Heart right ventricle (tissue), 16 donors: ENCODE data around the gene VPS41. TPM values are rescaled to one million over a fixed set of nuclear protein-coding genes. Genes with fewer than 3 reads are reported as not detected.

Experiments
- ATAC-seq, 8 donors: fragments of 200-7000 bp; cut with Tn5 transposase; one replicate each; pipeline ENCODE4 v1.9.1; 2020; ENCODE audit warnings: mild to moderate bottlenecking in 8 of 8, moderate library complexity in 8 of 8, moderate number of reproducible peaks in 1 of 8
- DNase-seq, 2 donors: peaks; one replicate each; pipeline ENCODE4 v3.0.0-alpha.2; 2020
- H3K27ac ChIP-seq, 10 donors: fragments of 200-600 bp; sonication (generic) in 2 of 10; one replicate each; pipeline versions ENCODE4 v1.5.0 to v1.8.0; 2020 to 2022; ENCODE audit warnings: mild to moderate bottlenecking in 3 of 10
- H3K27me3 ChIP-seq, 7 donors: fragments of 200-600 bp; one replicate each; pipeline ENCODE4 v1.8.0; 2021 to 2022; ENCODE audit warnings: mild to moderate bottlenecking in 2 of 7
- H3K36me3 ChIP-seq, 9 donors: fragments of 200-600 bp; sonication (generic) in 1 of 9; one replicate each; pipeline versions ENCODE4 v1.5.0 to v1.8.0; 2020 to 2022; ENCODE audit warnings: mild to moderate bottlenecking in 2 of 9
- H3K4me1 ChIP-seq, 9 donors: fragments of 200-600 bp; sonication (generic) in 1 of 9; one replicate each; pipeline versions ENCODE4 v1.5.0 to v1.8.0; 2020 to 2022; ENCODE audit warnings: mild to moderate bottlenecking in 4 of 9
- H3K4me3 ChIP-seq, 10 donors: fragments of 200-600 bp; sonication (generic) in 2 of 10; one replicate each; pipeline versions ENCODE4 v1.5.0 to v1.8.0; 2020 to 2022; ENCODE audit warnings: mild to moderate bottlenecking in 7 of 10, moderate library complexity in 2 of 10
- H3K9me3 ChIP-seq, 11 donors: fragments of 200-600 bp in 10 of 11; sonication (generic) in 2 of 11; one replicate each; pipeline versions ENCODE4 v1.5.0 to v1.8.0; 2013 to 2022; ENCODE audit warnings: mild to moderate bottlenecking in 2 of 11, control low read depth in 1 of 11, moderate library complexity in 1 of 11
- CTCF ChIP-seq, 9 donors: fragments of 200-600 bp; sonication (generic) in 2 of 9; IDR thresholded peaks; one replicate each; pipeline versions ENCODE4 v1.5.0 to v1.8.0; 2021 to 2022; ENCODE audit warnings: antibody characterized with exemption in 9 of 9, mild to moderate bottlenecking in 5 of 9, moderate library complexity in 1 of 9
- WGBS, 2 donors: extraction: QIAGEN DNeasy Blood & Tissue Kit; methylation state at CpG; one replicate each; pipeline ENCODE4 v1.1.7; 2013; ENCODE audit warnings: inconsistent platforms in 1 of 2; 5-methylcytosine and 5-hydroxymethylcytosine counted together
- intact Hi-C, 10 donors: fragments of 100-400 bp; cut with DNase I; formaldehyde crosslinking; loops; one replicate each; pipeline versions ENCODE4 v1.11.1 to v1.14.2; 2022
- polyA plus RNA-seq, 2 donors: library from polyadenylated mRNA; stranded (reverse); fragments of 200-250 nt; gene quantifications; one replicate each; pipeline ENCODE4 v1.2.3, GENCODE V29; 2013
- total RNA-seq, 10 donors: library from RNA; stranded (reverse); fragmentation: NEBNext Ultra II Directional in 3 of 10; extraction: Animal tissue kit (Norgen Biotek cat#: 25700) in 3 of 10; gene quantifications; one replicate each; pipeline versions ENCODE4 v1.2.1 to v1.2.4, GENCODE V29; 2021 to 2023
- donor health status: Arrhythmogenic right ventricular cardiomyopathy.
- donor health status: ischemic (EF 13 %, LVEDD 7.1; RV severe dilation, severe dysfunction).
- donor health status: healthy with polysubstance abuse.
- donor health status: DM: no; HTN: yes; CAD: no.
- donor health status: DM: no; HTN: no; CAD: no.
- donor health status: ischemic (EF 25% LVEDD 6.9; RV normal size, moderate dysfunction).
- donor health status: ischemic (EF 25% LVEDD 5.7; RV mildly dilated, moderate dysfunction).
- donor health status: healthy.
- donor health status: DM: yes; HTN: yes; CAD: no.
- donor health status: Ischemic cardiomyopathy.
- donor health status: ischemic (EF 35%, LVEDD 5.7; RV mildly dilated, moderate dysfunction).
- donor health status: nonischemic (EF 11% LVEDD 7.7; RV severe dilation, severe dysfunction).
- donor health status: DM: yes; HTN: yes; CAD: no.
- donor health status: PGD.
- donor health status: ischemic (EF 29% LVEDD 5.4; RV normal size, mild dysfunction).
- donor health status: nonischemic (EF 23%, LVEDD 6.1; RV moderate dilation, normal function).

Gene VPS41
- total and polyA plus RNA-seq, 12 donors = 7.1 to 60.7 (median 48.0) TPM

GRCh38 chr7:38881015-38881414 lies 28.0 kb downstream of the VPS41 start:
- H3K4me1 ChIP-seq = peaks cover 0 to 9% (median 0%) of the 10 kb centered on the region in 9 donors
- ATAC-seq (no peak), DNase-seq (no peak)
- no peak for TF ChIP-seq CTCF (IDR thresholded peaks at IDR 0.05)
- no peaks in the 10 kb centered on the region for H3K27me3 ChIP-seq
- 89 to 95% methylated on average over 3 of the region's 3 CpGs for WGBS, 2 donors
- H3K36me3 ChIP-seq = no peaks in the 10 kb centered on the region
- H3K4me3 ChIP-seq = no peak overlapping the region
- intact Hi-C loops = no loop called here
- no peak overlapping the region for H3K27ac ChIP-seq
- H3K9me3 ChIP-seq = peaks cover 0 to 2% (median 0%) of the 10 kb centered on the region in 11 donors

GRCh38 chr7:38880454-38880853 lies 28.5 kb downstream of the VPS41 start:
- TF ChIP-seq CTCF (IDR thresholded peaks at IDR 0.05) = no peak
- WGBS, 2 donors = 57 to 69% methylated on average over 3 of the region's 3 CpGs
- Histone ChIP-seq H3K36me3 (no peaks in the 10 kb centered on the region), H3K4me1 (peaks cover 0 to 9% (median 0%) of the 10 kb centered on the region in 9 donors), H3K4me3 (no peak overlapping the region), H3K27ac (no peak overlapping the region), H3K9me3 (no peaks in the 10 kb centered on the region), H3K27me3 (no peaks in the 10 kb centered on the region)
- no peak for DNase-seq
- ATAC-seq = no peak
- intact Hi-C loops = no loop called here

- no peak for ATAC-seq
- Histone ChIP-seq H3K27ac (no peak overlapping the region), H3K9me3 (no peaks in the 10 kb centered on the region), H3K36me3 (no peaks in the 10 kb centered on the region), H3K27me3 (no peaks in the 10 kb centered on the region), H3K4me1 (peaks cover 0 to 9% (median 0%) of the 10 kb centered on the region in 9 donors), H3K4me3 (no peak overlapping the region)
- intact Hi-C loops = no loop called here
- no peak for TF ChIP-seq CTCF (IDR thresholded peaks at IDR 0.05)
- 98 to 100% methylated on average over 1 of the region's 1 CpG for WGBS, 2 donors
- no peak for DNase-seq
Measured at GRCh38 chr7:38880035-38880434, 29.0 kb downstream of the VPS41 start.

- no peaks in the 10 kb centered on the region for H3K9me3 ChIP-seq
- H3K36me3 ChIP-seq = no peaks in the 10 kb centered on the region
- peaks cover 0 to 9% (median 0%) of the 10 kb centered on the region in 9 donors for H3K4me1 ChIP-seq
- whole genome bisulfite sequencing, 2 donors = 89 to 91% methylated on average over 8 of the region's 8 CpGs
- H3K27me3 ChIP-seq = no peaks in the 10 kb centered on the region
- H3K4me3 ChIP-seq = no peak overlapping the region
- no peak overlapping the region for H3K27ac ChIP-seq
- intact Hi-C loops = no loop called here
- ATAC-seq (no peak), DNase-seq (no peak)
- TF ChIP-seq CTCF (IDR thresholded peaks at IDR 0.05) = no peak
Measured at GRCh38 chr7:38878694-38879457, 30.1 kb downstream of the VPS41 start.
